HT-29 (cell line): ENCODE results near the gene RINL. TPM values are rescaled to one million over a fixed set of nuclear protein-coding genes. Genes with fewer than 3 reads are reported as not detected.
"Not testable (repeated sequence)": the region's sequence is repeated elsewhere in the genome, so short reads cannot be mapped to it uniquely, and the experiment has no call there.

Experiments used
- DNase-seq: peaks from one replicate; pipeline ENCODE4 v3.0.0-alpha.2; 2015; ENCODE audit warnings: low spot score
- total RNA-seq: library from RNA; depleted of rRNA; stranded (reverse); fragments of >200 nt; shearing (Covaris generic); gene quantifications from 2 replicates; pipeline ENCODE4 v1.2.3, GENCODE V29; 2014

The RINL gene
- total RNA-seq, 1 experiment from 2014 or later, result 13.1 TPM

DNA sequence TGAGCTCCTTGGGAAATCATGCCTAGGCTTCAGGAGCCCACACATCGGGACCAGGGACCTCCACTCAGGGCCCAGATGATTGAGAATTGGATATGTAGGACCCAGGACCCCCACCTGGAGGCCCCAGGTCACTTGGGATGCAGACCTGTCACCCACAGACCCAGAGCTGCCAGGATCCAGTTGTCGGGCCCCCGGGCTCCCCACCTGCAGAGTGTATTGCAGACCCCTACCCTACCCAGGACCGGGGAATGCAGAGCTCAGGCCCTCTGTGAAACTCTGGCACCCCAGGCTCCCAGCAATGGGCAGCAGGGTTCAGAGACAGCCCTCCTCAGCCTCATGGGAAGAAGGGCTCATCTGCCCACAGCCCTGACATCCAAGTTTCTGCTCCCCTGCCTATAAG lies 27.5 kb upstream of the RINL start:
- no peak for DNase-seq

DNA sequence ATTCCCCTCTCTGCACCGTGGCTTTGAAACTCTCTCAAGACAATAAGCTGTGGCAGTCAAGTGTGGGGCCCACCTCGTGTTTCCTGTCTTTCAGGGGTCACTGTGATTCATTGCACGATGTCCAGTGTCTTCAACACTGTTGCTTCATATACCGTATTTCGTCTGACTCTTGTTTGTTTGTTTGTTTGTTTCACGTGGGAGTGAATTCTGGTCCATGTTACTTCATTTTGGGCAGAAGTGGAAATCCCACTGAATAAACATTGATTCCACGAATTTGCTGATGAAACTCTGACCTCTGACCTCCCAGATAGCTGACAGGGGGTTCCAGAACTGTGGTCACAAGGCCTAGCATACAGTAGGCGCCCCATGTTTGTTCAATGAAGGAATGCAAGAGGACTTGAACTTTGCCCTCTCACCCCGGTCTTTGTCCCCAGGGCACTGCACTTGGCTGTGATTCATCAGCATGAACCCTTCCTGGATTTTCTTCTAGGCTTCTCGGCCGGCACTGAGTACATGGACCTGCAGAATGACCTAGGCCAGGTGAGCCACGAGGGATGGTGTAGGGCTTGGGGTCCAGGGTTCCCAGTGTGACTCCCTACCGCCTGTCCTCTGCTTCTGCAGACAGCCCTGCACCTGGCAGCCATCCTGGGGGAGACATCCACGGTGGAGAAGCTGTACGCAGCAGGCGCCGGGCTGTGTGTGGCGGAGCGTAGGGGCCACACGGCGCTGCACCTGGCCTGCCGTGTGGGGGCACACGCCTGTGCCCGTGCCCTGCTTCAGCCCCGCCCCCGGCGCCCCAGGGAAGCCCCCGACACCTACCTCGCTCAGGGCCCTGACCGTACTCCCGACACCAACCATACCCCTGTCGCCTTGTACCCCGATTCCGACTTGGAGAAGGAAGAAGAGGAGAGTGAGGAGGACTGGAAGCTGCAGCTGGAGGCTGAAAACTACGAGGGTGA lies 26.8 kb upstream of the RINL start:
- no peak for DNase-seq

DNA sequence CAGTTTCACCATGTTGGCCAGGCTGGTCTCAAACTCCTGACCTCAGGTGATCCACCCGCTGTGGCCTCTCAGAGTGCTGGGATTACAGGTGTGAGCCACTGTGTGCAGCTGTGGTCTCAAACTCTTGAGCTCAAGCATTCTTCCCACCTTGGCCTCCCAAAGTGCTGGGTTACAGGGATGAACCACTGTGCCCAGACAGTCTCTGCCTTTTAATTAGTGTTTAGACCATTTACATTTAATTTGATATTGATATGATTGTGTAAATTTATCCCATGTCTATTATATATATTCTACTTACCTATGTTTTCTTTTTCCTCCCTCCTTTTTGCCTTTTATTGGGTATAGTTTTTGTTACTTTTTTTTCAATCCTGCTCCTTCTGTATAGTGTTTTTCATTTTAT lies 23.6 kb upstream of the RINL start:
- no peak for DNase-seq

DNA sequence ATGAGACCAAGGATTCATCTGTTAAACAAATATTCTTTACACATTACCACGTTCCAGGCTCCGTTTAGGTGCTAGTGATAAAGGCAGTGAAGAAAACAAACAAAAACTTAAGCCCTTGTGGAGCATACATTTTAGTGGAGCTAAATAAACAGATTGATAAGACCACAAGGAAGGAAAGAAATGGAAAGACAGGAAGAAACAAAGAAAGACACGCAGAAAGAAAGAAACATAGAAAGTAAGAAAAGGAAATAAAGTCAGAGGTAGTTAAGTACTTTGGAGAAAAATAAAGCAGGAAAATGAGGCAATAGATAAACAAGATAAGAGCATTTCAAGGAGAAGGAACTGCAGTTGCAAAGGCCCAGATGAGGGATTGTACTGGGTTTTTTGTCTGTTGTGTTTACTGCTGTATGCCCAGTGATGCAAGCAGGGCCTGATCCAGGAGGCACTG lies 22.7 kb upstream of the RINL start:
- DNase-seq, result no peak

DNA sequence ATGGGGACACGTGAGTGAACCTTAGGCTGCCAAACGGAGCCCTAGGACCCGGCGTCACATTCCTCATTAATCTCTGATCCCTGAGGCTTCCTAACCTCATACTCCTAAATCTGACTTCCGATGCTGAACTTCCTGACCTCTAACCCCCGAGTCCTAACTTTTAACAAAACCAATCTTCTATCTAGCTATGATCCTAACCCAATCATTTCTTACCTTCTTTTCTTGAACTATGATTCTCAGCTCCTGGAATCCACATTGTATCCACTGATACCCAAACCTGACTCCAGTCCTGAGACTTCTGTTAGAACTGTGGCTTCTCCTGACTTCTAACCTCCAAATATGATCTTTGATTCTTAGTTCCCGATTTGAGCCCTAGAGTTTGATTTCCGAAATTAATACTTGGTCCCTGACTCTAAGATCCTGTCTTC lies 22.1 kb upstream of the RINL start:
- peak; percentile 82 for DNase-seq

DNA sequence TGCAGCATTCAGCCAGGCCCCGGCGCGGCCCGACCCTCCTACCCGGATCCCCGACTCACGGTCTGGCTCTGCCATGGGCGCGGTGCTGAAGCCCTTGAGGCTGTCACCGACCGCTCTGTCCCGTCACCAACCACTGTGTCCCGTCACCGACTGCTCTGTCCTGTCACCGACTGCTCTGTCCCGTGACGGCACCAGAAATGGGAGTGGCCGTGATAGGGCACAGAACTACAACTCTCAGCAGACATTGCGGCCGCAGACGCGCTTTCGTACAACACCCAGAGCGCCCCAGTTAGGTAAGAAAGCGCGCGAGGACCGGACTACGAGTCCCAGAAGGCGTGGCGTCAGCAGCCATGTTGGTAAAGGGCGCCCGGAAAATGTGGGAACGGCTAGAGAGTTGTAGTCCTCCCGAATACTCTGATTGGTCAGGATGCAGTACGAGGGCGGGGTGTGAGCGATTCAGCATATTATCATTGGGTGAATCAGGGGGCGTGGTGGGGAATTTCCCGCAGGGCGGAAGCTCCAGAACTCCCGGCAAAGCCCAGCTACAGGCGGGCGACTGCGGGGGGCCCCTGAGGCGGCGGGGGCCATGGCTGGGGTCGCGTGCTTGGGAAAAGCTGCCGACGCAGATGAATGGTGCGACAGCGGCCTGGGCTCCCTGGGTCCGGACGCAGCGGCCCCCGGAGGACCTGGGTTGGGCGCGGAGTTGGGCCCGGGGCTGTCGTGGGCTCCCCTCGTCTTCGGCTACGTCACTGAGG lies 21.5 kb upstream of the RINL start, which contains the start of the genes NFKBIB and SIRT2:
TSS of gene NFKBIB (plus strand) at position 523 of the 755 bp plus-strand sequence. CDS start at position 587, 64 bp downstream.
TSS of gene SIRT2 (minus strand) at position 172 of the 755 bp plus-strand sequence. CDS start at position 75, 97 bp downstream.
- peak; percentile 100 for DNase-seq

DNA sequence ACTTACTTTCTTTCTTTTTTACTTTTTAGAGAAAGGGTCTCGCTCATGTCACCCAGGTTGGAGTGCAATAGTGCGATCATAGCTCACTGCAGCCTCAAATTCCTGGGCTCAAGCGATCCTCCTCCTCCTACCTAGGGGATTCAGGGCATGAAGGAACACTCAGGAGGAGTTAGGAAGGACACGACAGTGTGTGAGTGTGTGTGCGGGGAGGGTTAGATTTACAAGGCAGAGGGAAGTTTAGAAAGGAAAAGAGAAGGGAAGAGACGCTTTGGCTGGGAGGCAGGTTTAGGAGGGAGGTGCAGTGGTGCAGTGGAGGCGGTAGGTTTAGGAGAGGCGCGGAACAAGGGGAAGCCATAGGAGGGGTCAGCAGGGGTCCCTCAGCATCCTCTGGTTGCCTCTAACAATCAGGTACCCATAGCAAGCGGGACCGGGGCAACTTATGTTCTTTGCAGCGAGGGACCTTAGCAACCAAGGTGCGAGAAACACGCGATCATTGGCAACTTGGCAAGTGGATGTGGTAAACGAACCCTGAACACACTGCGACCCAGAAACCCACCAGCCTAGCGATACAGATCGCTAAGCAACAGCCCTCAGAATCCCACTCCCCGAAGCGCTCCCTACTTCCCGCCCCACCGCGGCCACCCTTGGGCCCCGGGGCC lies 20.8 kb upstream of the RINL start:
- DNase-seq, result peak; percentile 55

DNA sequence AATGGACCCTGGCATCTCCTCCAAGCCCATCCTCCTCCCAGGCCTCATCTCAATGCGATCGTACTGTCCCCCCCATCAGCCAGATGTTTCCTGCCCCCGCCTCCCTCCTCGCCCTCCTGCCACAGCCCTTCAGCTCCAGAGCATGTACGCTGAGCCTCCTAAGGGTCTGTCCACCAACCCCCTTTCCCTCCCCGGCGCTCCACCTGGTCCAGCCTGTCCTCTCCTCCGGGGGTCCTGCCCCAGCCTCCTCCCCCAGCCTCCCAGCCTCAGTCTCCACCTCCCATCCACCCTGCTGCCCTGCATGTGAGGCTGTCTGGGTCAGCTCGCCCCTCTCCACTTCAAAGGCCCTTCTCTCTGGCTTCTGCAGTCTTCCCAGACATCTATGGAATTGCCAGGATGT lies 16.9 kb upstream of the RINL start:
- DNase-seq, result no peak

DNA sequence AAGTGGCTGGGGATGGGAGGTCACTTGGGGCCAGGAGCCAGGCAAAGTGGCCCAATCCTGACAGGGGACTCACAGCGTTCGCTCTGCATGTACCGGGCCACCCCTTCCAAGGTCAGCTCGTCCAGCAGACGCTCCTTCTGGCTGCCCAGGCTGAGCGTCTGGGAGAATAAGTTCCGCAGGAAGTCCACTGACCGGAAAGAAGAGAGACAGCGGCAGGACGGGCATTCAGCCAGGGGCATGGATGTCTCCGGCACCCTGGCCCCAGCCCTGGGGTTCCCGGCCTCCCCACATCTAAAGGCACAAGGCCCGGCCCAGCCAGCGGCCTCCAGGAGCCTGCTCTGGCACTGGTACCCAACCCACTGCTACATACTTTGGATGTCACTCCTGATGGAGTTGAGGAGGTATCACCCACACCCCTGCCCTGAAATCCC lies 15.3 kb upstream of the RINL start:
- DNase-seq, result no peak

DNA sequence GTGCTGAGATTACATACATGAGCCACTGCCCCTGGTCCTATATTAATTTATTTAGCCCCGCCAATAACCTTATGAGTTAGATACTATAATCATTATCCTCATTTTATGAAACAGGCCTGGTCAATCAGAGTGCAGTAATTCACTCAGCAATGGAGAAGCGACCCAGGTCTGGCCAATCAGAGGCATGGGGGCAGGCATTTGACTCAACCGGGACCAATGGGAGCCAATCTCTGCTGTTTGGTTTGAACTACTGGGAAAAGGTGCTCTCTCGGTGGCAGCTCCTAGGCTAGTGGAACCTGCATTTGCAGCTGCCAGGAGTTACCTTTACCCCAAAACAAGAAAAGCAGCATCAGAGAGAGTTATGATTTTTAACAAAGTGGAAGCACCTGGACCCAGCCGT lies 14.8 kb upstream of the RINL start:
- DNase-seq, result no peak

DNA sequence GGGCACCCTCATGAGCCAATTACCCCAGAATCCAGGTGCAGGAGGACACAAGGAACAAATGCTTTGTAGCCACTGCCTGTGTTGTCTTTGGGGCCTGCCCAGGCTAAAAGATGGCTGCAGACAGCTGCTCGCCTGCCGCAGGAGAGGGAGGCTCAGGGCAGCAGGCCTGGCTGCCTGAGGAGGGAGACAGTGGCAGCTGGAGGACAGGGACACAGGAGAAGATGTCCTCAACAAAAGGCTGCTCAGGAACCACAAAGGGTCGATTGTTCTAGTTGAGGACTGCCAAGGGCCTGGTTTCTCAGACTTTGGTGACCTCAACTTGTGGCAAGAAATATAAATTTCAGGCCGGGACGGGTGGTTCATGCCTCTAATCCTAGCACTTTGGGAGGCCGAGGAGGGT lies 13.7 kb upstream of the RINL start:
- DNase-seq, result no peak

DNA sequence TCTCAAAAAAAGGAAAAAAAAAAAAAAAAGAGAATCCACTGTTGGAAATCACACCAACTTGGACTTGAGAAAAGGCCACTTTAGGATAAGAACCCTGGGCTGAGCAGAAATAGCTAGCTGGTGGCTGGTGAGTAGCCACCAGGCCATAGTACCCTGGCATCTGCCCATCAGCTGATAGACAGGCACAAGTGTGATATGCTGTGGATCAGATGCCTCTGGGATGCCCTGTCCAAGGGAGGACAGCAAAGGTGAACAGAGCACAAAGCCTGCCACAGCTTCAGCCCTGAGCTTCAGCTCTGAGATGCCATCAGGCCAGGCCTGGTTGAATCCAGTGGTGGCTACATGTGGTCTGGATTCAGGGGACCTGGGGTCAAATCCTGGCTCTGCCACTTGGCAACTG lies 12.6 kb upstream of the RINL start:
- DNase-seq, result no peak

DNA sequence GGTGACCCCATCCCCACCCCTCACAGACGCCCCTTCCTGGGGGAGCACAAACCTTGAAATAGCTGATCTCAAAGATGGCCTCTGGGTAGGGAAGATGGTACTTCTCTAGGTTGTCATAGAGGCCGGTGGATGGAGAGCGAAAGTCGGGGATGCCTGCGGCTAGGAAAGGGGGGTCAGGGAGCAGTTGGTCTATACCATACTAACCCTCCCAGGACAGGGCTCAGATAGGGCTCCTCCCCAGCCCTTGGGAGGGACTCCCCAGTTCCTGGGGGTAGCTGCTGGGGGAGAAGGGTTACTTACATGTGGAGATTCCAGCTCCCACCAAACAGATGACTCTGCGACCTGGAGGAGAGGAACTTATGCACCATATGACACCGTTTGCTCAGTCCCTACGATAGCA lies 11.7 kb upstream of the RINL start:
- no peak for DNase-seq

DNA sequence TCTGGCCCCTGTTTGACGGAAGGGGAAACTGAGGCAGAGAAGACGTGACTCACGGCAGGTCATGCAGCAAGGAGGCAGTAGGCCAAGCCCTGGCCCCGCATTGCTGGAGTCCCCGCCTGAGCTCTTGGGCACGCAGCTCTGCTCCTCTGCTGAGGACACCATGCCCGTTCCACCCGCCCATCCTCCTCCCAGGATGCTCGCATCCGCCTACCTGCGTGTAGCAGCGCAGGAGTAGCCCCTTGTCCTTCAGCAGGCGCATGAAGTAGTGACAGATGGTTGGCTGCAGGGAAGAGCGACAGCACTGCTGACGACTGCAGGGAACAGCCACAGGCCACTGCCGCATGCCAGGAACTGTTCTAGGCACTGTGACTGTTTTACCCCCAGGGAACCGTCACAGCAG lies 10.8 kb upstream of the RINL start:
- DNase-seq, result no peak

DNA sequence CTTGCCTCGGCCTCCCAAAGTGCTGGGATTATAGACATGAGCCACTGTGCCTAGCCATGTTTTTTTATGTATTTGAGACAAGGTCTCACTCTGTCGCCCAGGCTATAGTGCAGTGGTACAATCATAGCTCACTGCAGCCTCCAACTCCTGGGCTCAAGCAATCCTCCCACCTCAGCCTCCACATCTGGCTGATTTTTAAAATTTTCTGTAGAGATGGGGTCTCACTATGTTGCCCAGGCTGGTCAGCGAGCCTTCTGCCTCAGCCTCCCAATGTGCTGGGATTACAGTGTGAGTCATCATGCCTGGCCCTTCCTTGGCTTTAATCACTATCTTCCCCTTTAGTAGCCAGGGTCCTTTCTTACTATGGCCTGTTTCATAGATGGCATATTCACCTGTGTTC lies 6.6 kb upstream of the RINL start:
- not testable (repeated sequence) for DNase-seq

DNA sequence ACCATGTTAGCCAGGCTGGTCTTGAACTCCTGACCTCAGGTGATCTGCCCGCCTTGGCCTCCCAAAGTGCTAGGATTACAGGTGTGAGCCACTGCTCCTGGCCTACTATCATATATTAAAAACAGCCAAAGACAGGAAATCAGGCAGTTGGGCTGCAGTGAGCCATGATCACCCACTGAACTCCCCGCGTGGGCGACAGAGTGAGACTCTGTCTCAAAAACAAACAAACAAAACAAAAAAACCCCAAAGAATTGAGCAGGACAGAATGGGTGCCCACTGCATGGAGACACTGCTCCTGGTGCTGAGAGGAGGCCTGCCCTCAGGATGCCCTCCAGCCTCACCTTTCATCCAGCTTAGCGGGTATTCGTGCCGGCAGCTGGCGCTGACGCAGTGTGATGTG lies 5.2 kb upstream of the RINL start:
- no peak for DNase-seq

DNA sequence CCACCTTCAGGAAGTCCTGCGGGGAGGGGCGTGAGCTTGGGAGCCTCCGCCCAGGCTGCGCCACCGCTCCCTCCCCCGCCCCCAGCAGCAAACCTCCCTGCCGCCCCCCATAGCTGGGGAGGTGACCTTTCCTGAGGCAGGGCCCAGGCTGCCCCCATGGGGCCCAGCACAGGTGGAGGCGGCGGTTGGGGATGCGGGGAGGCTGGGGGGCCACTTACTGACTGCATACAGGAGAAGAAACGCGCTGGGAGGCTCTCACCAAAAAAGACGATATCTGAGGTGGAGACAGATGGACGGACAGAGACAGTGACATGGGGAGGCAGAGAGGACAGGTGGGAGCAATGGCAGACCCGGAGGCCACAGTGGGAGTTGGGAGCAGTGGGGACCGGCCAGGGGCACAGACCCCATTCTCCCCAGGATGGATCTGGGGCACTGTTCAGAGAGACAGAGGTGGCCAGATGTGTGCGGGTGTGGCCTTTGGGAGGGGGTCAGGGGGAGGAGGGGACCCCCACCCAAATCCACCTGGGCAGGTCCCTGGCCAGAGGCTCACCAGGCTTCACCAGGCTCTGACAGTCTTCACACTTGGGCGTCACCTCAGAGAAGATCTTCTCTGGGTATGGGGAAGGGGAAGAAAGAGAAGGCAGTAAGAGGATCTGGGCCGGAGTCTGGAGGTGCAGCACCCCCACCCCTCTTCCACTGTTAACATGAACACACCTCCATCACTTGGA lies 3.0 kb upstream of the RINL start:
- no peak for DNase-seq

DNA sequence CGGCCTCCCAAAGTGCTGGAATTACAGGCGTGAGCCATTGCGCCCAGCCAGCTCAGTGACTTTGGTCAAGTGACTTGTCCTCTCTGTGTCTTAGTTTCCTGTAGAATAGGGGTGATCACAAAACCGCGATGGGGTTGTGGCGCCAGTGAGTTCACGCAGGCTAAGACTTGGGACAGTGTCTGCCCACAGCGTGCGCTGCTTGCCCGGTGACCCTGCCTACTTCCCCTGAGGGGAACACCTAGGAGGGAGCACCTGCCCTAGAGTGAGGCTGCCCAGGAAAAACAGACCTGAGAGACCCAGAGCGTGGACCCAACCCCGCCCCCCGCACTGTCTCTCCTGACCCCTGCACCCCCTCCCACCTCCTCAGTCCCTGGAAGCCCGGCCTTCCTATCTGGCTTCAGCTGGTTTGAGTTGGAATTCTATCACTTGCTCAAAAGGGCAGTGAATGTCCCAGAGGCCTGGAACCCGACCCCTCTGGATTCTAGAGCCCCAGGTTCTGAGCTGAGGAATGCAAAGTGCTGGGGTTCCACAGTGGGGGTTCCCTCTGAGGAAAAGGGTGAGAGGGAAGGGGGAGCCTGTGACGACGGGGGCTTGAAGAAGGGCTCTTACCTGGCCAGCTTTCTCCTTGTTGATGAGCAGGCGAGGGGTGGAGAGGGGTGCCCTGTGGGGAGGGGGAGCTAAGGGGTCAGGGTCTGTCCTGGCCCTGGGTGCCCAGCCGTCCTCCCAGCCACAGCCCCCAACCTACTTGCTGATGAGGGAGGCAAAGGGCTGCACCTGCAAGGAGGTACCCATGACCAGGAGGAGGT lies 2.2 kb upstream of the RINL start:
- no peak for DNase-seq

DNA sequence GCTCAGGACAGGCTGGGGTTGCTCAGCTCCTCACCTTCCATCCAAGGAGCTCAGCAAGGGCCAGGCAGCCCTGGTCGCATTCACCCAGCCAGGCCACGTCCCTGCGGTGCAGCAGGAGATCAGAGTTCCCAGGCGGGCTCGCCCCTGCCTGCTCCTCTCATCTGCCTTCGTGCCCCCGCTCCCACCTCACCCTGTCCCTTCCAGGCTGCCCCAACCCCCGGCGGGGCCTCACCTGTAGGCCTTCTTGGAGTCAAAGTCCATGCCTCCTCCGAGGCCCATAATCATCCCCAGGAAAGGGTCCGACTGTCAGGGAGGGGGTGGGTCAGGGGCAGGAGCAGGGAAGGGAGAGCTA lies 1.3 kb upstream of the RINL start:
- DNase-seq, result no peak
